ENCODE results near the gene RPTOR. TPM values are rescaled to one million over a fixed set of nuclear protein-coding genes. Genes with fewer than 3 reads are reported as not detected.

Gene RPTOR
- total RNA-seq, 6 experiments from 2014 or later: 34.4 to 39.2 (median 35.5) TPM

DNA sequence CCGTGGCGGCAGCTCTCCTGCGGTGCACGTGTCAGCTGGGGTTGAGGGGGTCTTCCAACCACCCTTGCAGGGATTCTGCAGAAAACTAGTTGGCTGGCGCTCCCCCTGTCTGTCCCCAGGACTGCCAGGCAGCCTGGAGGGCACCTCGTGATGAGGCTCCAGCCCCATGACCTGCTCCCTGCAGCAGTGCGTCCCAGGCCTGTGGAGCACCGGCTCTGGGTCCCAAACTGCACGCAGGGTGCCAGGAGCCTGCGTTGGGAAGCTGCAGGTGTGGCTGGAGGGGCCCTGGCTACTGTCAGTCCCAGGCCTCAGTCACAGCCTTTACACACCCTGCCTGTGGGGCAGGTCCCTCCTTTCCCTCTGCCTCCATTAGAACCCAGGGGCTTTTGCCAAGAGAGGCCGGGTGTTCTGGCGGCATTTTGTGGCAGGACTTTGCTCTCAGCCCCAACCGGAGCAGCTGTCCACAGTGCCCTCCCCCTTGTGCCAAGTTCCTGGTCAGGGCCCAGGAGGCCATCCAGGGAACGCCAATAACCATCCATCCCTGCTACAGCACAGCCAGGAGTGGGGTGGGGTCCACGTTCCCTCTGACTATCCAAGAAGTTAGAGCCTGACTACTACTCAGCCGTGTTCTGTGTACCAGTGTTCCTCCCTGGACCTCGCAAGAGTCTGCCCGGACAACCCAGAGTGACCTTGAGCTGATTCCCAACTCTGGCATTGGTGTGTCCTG, 456.2 kb downstream of the RPTOR start:
- Mint-ChIP-seq H3K4me3 (no peak overlapping the region), H3K4me1 (ENCODE audit: low read depth) (peaks cover 15% of the 10 kb centered on the region), H3K27ac (no peak overlapping the region), H3K9me3 (no peaks in the 10 kb centered on the region), H3K36me3 (ENCODE audit: low read depth) (no peaks in the 10 kb centered on the region), H3K27me3 (ENCODE audit: insufficient read depth) (peaks cover 31% of the 10 kb centered on the region)
- DNase-seq: no peak
- TF ChIP-seq, protein P1, sequence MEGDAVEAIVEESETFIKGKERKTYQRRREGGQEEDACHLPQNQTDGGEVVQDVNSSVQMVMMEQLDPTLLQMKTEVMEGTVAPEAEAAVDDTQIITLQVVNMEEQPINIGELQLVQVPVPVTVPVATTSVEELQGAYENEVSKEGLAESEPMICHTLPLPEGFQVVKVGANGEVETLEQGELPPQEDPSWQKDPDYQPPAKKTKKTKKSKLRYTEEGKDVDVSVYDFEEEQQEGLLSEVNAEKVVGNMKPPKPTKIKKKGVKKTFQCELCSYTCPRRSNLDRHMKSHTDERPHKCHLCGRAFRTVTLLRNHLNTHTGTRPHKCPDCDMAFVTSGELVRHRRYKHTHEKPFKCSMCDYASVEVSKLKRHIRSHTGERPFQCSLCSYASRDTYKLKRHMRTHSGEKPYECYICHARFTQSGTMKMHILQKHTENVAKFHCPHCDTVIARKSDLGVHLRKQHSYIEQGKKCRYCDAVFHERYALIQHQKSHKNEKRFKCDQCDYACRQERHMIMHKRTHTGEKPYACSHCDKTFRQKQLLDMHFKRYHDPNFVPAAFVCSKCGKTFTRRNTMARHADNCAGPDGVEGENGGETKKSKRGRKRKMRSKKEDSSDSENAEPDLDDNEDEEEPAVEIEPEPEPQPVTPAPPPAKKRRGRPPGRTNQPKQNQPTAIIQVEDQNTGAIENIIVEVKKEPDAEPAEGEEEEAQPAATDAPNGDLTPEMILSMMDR (IDR thresholded peaks at IDR 0.05): no peak

DNA sequence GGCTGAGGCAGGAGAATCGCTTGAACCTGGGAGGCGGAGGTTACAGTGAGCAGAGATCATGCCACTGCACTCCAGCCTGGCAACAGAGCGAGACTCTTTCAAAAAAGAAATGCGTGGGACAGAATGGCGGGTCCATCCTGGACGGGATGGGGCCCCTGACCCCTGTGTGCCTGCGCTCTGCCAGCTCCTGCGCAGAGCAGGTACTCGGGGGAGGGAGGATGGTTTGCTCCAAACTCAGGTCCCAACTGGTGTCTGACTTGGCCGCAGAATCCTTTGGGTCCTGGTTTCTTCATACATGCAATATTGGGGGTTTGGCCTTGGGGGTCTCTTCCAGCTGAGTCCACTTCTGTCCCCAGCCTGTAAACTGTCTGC, 457.4 kb downstream of the RPTOR start:
- peaks cover 36% of the 10 kb centered on the region for H3K27me3 Mint-ChIP-seq (ENCODE audit: insufficient read depth)
- no peak for DNase-seq
- TF ChIP-seq, protein P1 (IDR thresholded peaks at IDR 0.05): no peak
- H3K36me3 Mint-ChIP-seq (ENCODE audit: low read depth): no peaks in the 10 kb centered on the region
- peaks cover 15% of the 10 kb centered on the region for H3K4me1 Mint-ChIP-seq (ENCODE audit: low read depth)
- no peak overlapping the region for H3K4me3 Mint-ChIP-seq
- no peak overlapping the region for H3K27ac Mint-ChIP-seq
- H3K9me3 Mint-ChIP-seq: no peaks in the 10 kb centered on the region

DNA sequence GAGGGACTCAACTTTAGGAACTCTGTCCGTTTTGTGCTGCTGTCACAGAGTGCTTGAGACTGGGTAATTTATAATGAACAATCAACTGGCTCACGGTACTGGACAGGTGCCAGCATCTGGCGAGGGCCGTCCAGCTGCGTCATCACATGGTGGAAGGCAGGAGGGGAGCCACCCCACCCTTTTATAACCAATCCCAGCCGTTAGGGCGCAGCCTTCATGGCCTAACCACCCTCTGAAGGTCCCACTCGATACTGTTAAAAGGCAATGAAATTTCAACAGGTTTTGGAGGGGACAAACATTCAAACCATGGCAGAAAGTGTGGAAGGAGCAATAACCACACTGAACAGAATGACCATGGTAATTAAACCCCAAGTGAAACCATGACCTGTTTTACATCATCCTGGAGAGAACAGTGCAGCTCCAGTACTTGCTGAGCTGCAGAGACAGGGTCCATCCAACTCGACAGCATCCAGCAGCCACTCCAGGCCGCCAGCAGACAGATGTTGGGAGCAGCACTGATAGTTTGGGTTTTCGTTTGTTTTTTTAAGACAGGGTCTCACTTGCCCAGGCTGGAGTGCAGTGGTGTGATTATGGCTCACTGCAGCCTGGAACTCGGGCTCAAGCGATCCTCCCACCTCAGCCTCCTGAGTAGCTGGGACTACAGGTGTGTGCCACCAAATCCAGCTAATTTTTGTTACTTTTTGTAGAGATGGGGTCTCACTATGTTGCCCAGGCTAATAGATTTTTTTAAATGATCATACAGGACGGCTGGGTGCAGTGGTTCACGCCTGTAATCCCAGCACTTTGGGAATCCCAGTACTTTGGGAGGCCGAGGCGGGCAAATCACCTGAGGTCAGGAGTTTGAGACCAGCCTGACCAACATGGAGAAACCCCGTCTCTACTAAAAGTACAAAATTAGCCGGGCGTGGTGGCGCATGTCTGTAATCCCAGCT, 458.0 kb downstream of the RPTOR start:
- H3K9me3 Mint-ChIP-seq: no peaks in the 10 kb centered on the region
- TF ChIP-seq, protein P1 (IDR thresholded peaks at IDR 0.05): no peak
- H3K27ac Mint-ChIP-seq: no peak overlapping the region
- peaks cover 36% of the 10 kb centered on the region for H3K27me3 Mint-ChIP-seq (ENCODE audit: insufficient read depth)
- no peaks in the 10 kb centered on the region for H3K36me3 Mint-ChIP-seq (ENCODE audit: low read depth)
- H3K4me3 Mint-ChIP-seq: 0 out of 2 replicates have a peak overlapping the region, but pooled peaks have one; percentile 6
- peaks cover 15% of the 10 kb centered on the region for H3K4me1 Mint-ChIP-seq (ENCODE audit: low read depth)
- peak; percentile 39 for DNase-seq

DNA sequence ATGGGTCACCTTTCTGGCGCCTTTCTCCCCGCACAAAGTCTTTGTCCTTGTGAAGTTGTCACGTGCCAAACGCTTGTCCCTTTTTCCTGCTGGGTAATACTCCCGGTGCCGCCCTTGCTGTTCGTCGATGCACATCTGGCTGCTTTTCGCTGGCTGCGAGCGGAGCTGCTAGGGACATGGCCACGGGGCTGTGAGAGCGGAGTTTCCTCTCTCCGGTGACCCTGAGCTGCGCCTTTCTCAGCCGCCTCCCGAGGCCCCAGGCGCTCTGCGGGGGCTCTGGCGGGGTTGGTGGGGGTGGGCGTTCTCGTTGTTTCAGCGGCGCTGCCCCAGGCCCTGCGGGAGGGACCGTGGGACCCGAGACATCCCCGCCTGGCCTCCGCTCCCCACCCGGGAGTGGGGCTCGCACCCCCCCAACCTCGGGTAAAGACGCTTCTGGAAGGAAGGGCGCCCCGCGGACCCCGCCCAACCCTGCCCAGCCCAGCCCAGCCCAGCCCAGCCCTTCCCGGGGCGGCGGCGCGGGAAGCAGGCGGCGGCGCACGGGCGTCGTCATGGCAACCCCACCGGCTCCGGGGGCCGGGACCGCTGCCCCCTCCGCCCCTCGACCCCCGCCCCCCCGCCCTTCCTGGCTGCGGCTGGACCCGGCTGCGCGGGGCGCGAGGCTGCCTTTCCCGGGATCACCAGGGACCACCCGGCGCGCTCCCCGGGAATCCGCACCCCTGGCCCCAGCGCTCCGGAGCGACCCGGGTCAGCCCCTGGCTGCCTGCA, 459.3 kb downstream of the RPTOR start:
- H3K27ac Mint-ChIP-seq: no peak overlapping the region
- no peaks in the 10 kb centered on the region for H3K36me3 Mint-ChIP-seq (ENCODE audit: low read depth)
- 0 out of 2 replicates have a peak overlapping the region, but pooled peaks have one; percentile 28 for H3K4me3 Mint-ChIP-seq
- DNase-seq: no peak
- H3K4me1 Mint-ChIP-seq (ENCODE audit: low read depth): peaks cover 15% of the 10 kb centered on the region
- H3K9me3 Mint-ChIP-seq: no peaks in the 10 kb centered on the region
- peaks cover 36% of the 10 kb centered on the region for H3K27me3 Mint-ChIP-seq (ENCODE audit: insufficient read depth)
- TF ChIP-seq, protein P1 (IDR thresholded peaks at IDR 0.05): no peak

DNA sequence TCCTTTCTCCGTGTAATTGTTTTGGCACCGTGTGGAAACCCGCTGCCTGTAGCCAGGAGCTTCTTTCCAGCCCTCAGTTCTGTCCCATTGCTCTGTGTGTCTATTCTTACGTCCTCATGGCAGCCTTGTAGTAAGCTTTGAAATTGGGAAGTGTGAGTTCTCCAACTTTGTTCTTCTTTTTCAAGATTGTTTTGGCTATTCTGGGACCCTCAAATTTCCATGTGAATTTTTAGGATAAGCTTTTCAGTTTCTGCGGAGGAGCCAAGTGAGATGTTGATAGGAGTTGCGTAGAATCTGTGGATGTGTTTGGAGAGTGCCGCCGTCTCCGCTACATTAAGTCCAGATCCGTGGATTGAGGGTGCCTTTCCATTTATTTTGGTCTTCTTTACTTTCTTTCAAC, 462.3 kb downstream of the RPTOR start:
- TF ChIP-seq, protein P1 (IDR thresholded peaks at IDR 0.05): no peak
- no peak overlapping the region for H3K27ac Mint-ChIP-seq
- peaks cover 11% of the 10 kb centered on the region for H3K4me1 Mint-ChIP-seq (ENCODE audit: low read depth)
- peaks cover 14% of the 10 kb centered on the region for H3K9me3 Mint-ChIP-seq
- H3K27me3 Mint-ChIP-seq (ENCODE audit: insufficient read depth): peaks cover 30% of the 10 kb centered on the region
- H3K36me3 Mint-ChIP-seq (ENCODE audit: low read depth): peaks cover 11% of the 10 kb centered on the region
- DNase-seq: no peak
- no peak overlapping the region for H3K4me3 Mint-ChIP-seq

All from HFFc6 (cell line).